Subcutaneous adipose tissue (tissue), 4 donors: Measurements from ENCODE around the gene SPHKAP. TPM values are rescaled to one million over a fixed set of nuclear protein-coding genes. Genes with fewer than 3 reads are reported as not detected.

Experiments used
- total RNA-seq, 4 donors: library from RNA; depleted of rRNA; stranded (reverse); fragments of >200 nt; gene quantifications; one replicate each; pipeline ENCODE4 v1.1.0, GENCODE V29; 2016
- TF ChIP-seq, protein P1 (sequence below): fragments of 450-650 bp; IDR thresholded peaks from one replicate; pipeline ENCODE4 v1.5.1; 2016; ENCODE audit warnings: low read depth, mild to moderate bottlenecking, control low read depth, antibody characterized with exemption, moderate library complexity

Gene SPHKAP
- total RNA-seq, 4 donors from 2014 or later: not detected

DNA sequence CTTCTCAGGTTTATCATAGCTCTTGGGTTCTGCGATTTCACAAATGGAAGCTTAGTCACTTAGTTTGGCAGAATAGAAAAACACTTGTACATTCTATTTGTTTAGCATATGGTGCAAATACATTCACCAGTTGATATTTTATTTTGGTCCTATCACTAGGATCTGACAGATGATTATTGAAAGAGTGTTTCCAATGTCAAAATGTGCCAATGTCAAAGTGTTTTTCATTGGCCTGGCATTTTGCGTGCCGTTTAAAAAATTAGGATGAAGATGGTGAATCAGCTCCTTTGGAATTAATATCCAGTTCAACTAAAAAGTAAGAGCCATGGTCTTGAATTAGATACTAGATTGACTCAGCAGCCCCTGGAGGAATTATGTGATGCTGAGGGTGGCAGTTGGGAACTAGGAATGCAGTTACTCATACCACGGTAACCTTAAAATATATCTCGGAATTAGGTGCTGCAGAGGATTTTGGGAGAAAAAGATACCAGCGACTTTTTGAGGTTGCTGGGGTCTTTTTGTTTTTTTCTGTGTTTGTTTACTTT lies 87.0 kb downstream of the SPHKAP start:
- TF ChIP-seq, protein P1, sequence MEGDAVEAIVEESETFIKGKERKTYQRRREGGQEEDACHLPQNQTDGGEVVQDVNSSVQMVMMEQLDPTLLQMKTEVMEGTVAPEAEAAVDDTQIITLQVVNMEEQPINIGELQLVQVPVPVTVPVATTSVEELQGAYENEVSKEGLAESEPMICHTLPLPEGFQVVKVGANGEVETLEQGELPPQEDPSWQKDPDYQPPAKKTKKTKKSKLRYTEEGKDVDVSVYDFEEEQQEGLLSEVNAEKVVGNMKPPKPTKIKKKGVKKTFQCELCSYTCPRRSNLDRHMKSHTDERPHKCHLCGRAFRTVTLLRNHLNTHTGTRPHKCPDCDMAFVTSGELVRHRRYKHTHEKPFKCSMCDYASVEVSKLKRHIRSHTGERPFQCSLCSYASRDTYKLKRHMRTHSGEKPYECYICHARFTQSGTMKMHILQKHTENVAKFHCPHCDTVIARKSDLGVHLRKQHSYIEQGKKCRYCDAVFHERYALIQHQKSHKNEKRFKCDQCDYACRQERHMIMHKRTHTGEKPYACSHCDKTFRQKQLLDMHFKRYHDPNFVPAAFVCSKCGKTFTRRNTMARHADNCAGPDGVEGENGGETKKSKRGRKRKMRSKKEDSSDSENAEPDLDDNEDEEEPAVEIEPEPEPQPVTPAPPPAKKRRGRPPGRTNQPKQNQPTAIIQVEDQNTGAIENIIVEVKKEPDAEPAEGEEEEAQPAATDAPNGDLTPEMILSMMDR: no peak

GRCh38 chr2:228092056-228092455 lies 89.4 kb downstream of the SPHKAP start:
- TF ChIP-seq, protein P1: no peak

- TF ChIP-seq, protein P1: no peak
Observed at GRCh38 chr2:228086561-228086960, 94.9 kb downstream of the SPHKAP start.

GRCh38 chr2:228084717-228085116 lies 96.8 kb downstream of the SPHKAP start:
- TF ChIP-seq, protein P1: no peak

DNA sequence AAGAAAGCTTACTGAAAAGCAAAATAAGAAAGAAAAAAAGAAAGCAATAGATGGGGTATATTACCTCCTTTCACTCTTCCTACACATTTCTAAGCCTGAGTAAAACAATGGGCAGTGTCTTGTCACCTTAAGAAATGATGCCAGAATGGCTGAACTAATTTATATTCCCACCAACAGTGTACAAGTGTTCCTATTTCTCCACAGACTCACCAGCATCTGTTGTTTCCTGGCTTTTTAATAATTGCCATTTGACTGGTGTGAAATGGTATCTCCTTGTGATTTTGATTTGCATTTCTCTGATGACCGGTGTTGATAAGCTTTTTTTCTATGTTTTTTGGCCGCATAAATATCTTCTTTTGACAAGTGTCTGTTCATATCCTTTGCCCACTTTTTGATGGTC lies 98.4 kb downstream of the SPHKAP start:
- TF ChIP-seq, protein P1: no peak

GRCh38 chr2:228082571-228082970 lies 98.9 kb downstream of the SPHKAP start:
- TF ChIP-seq, protein P1: no peak

- TF ChIP-seq, protein P1: no peak
Observed at GRCh38 chr2:228079194-228079593, 102.3 kb downstream of the SPHKAP start.
